CD4-positive, alpha-beta T cell treated with Interleukin-10 for 1 hour (primary cell): ENCODE results near the gene HDAC3.

Source experiments
- DNase-seq: peaks from one replicate; pipeline ENCODE4 v3.0.0-alpha.2; 2020

The HDAC3 gene

GRCh38 chr5:141598391-141599345 is 38.0 kb downstream of the HDAC3 start:
- DNase-seq, result no peak

GRCh38 chr5:141597814-141598213 is 38.8 kb downstream of the HDAC3 start:
- DNase-seq, result no peak

GRCh38 chr5:141597394-141597793 is 39.3 kb downstream of the HDAC3 start:
- no peak for DNase-seq

GRCh38 chr5:141596867-141597266 is 39.8 kb downstream of the HDAC3 start:
- DNase-seq, result no peak

- DNase-seq, result no peak
Measured at GRCh38 chr5:141590127-141590526, 46.5 kb downstream of the HDAC3 start.

- DNase-seq, result no peak
Measured at GRCh38 chr5:141586246-141586645, 50.4 kb downstream of the HDAC3 start.

- DNase-seq, result no peak
Measured at GRCh38 chr5:141585594-141585993, 51.1 kb downstream of the HDAC3 start.

GRCh38 chr5:141574122-141574510 is 62.5 kb downstream of the HDAC3 start:
- no peak for DNase-seq

- DNase-seq, result no peak
Measured at GRCh38 chr5:141573489-141574121, 63.0 kb downstream of the HDAC3 start.
